ENCODE results near the gene PRLR.

DNA sequence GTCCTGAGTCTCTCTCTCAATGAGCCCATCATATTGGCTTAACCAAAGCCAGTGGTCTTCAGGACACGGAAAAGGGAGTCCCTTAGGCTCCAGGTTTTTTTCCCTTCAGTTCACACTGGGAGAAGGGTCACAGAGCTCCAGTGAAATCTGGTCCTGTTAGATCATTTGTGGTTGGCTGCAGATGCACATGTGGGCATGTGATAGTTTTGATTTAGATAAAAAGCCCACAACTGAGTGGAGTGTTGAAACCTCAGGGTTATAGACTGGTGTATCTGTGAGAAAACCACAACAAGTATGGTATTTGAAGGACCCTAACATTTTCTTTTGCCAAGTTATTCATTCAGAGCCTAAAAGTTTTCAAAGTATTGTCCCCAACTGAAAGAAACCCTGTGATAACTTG is 46.7 kb downstream of the PRLR start:
- TF ChIP-seq, protein P1, sequence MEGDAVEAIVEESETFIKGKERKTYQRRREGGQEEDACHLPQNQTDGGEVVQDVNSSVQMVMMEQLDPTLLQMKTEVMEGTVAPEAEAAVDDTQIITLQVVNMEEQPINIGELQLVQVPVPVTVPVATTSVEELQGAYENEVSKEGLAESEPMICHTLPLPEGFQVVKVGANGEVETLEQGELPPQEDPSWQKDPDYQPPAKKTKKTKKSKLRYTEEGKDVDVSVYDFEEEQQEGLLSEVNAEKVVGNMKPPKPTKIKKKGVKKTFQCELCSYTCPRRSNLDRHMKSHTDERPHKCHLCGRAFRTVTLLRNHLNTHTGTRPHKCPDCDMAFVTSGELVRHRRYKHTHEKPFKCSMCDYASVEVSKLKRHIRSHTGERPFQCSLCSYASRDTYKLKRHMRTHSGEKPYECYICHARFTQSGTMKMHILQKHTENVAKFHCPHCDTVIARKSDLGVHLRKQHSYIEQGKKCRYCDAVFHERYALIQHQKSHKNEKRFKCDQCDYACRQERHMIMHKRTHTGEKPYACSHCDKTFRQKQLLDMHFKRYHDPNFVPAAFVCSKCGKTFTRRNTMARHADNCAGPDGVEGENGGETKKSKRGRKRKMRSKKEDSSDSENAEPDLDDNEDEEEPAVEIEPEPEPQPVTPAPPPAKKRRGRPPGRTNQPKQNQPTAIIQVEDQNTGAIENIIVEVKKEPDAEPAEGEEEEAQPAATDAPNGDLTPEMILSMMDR (IDR thresholded peaks at IDR 0.05; ENCODE audit: poor library complexity) = no peak
- no peak for TF ChIP-seq EZH2 (IDR thresholded peaks at IDR 0.05; ENCODE audit: borderline replicate concordance)
- no peak for TF ChIP-seq EZH2phosphoT487 (IDR thresholded peaks at IDR 0.05; ENCODE audit: low read depth, severe bottlenecking, unreplicated experiment)

Data from hepatocyte (in vitro differentiated cells).